Hematopoietic multipotent progenitor cell treated with erythropoietin and hydrocortisone succinate and interleukin-3 and kit ligand, for 4 days (in vitro differentiated cells): ENCODE measurements around the gene BHLHE40.
"Not testable (repeated sequence)": the region's sequence is repeated elsewhere in the genome, so short reads cannot be mapped to it uniquely, and the experiment has no call there.

ENCODE experiments used
- DNase-seq: peaks from one replicate; pipeline ENCODE4 v3.0.0-alpha.2; 2015

Gene BHLHE40

GRCh38 chr3:4963669-4964570, 15.3 kb upstream of the BHLHE40 start:
- DNase-seq: no peak

- DNase-seq: not testable (repeated sequence)
Measured at GRCh38 chr3:4966006-4966405, 13.2 kb upstream of the BHLHE40 start.

GRCh38 chr3:4967683-4968082, 11.6 kb upstream of the BHLHE40 start:
- not testable (repeated sequence) for DNase-seq

- not testable (repeated sequence) for DNase-seq
Measured at GRCh38 chr3:4971437-4971836, 7.8 kb upstream of the BHLHE40 start.

GRCh38 chr3:4971838-4972237, 7.4 kb upstream of the BHLHE40 start:
- DNase-seq: no peak

- DNase-seq: no peak
Measured at GRCh38 chr3:4972652-4973643, 6.3 kb upstream of the BHLHE40 start.

- no peak for DNase-seq
Measured at GRCh38 chr3:4974154-4974553, 5.1 kb upstream of the BHLHE40 start.

- DNase-seq: peak; percentile 86
Measured at GRCh38 chr3:4976109-4976508, 3.1 kb upstream of the BHLHE40 start.

GRCh38 chr3:4977001-4977852, 2.0 kb upstream of the BHLHE40 start:
- peak; percentile 88 for DNase-seq

- no peak for DNase-seq
Measured at GRCh38 chr3:4977853-4978203, 1.4 kb upstream of the BHLHE40 start.

GRCh38 chr3:4978204-4978965, 852 bp upstream of the BHLHE40 start:
- DNase-seq: peak; percentile 97

- peak; percentile 97 for DNase-seq
Measured at GRCh38 chr3:4978966-4979427, 240 bp upstream of the BHLHE40 start.

GRCh38 chr3:4980229-4981203, 1.3 kb downstream of the BHLHE40 start:
- DNase-seq: peak; percentile 96

- peak; percentile 51 for DNase-seq
Measured at GRCh38 chr3:4981294-4981664, 2.0 kb downstream of the BHLHE40 start.

- DNase-seq: peak; percentile 58
Measured at GRCh38 chr3:4981665-4982494, 2.6 kb downstream of the BHLHE40 start.

- no peak for DNase-seq
Measured at GRCh38 chr3:4982773-4983738, 3.8 kb downstream of the BHLHE40 start.

- DNase-seq: peak; percentile 74
Measured at GRCh38 chr3:4983739-4984510, 4.7 kb downstream of the BHLHE40 start.

GRCh38 chr3:4984511-4984864, 5.3 kb downstream of the BHLHE40 start:
- DNase-seq: no peak
